ENCODE measurements around the gene ATP13A2.

The ATP13A2 gene

GRCh38 chr1:16999863-17000262 is 11.9 kb downstream of the ATP13A2 start:
- no peak for DNase-seq

GRCh38 chr1:16998589-16998988 is 13.1 kb downstream of the ATP13A2 start:
- no peak for DNase-seq

- no peak for DNase-seq
Observed at GRCh38 chr1:16996845-16997244, 14.9 kb downstream of the ATP13A2 start.

GRCh38 chr1:16993521-16994038 is 18.1 kb downstream of the ATP13A2 start:
- DNase-seq, result no peak

- no peak for DNase-seq
Observed at GRCh38 chr1:16992675-16993074, 19.1 kb downstream of the ATP13A2 start.

- no peak for DNase-seq
Observed at GRCh38 chr1:16992102-16992501, 19.6 kb downstream of the ATP13A2 start.

GRCh38 chr1:16991571-16991970 is 20.2 kb downstream of the ATP13A2 start:
- no peak for DNase-seq

GRCh38 chr1:16989676-16990391 is 21.9 kb downstream of the ATP13A2 start:
- DNase-seq, result no peak

- no peak for DNase-seq
Observed at GRCh38 chr1:16988210-16988609, 23.5 kb downstream of the ATP13A2 start.

- DNase-seq, result no peak
Observed at GRCh38 chr1:16986962-16987361, 24.8 kb downstream of the ATP13A2 start.

- DNase-seq, result no peak
Observed at GRCh38 chr1:16986560-16986959, 25.2 kb downstream of the ATP13A2 start.

- no peak for DNase-seq
Observed at GRCh38 chr1:16986113-16986512, 25.6 kb downstream of the ATP13A2 start.

- no peak for DNase-seq
Observed at GRCh38 chr1:16984717-16985116, 27.0 kb downstream of the ATP13A2 start.

GRCh38 chr1:16983649-16984048 is 28.1 kb downstream of the ATP13A2 start:
- DNase-seq, result no peak

GRCh38 chr1:16982902-16983301 is 28.8 kb downstream of the ATP13A2 start:
- no peak for DNase-seq

- DNase-seq, result no peak
Observed at GRCh38 chr1:16981269-16981849, 30.4 kb downstream of the ATP13A2 start.

- DNase-seq, result no peak
Observed at GRCh38 chr1:16980473-16981268, 31.1 kb downstream of the ATP13A2 start, which contains the start of gene MFAP2. Gene MFAP2, minus strand, starts transcription at chr1:16980620. Its CDS starts 2,347 bp downstream, at chr1:16978273.

- DNase-seq, result no peak
Observed at GRCh38 chr1:16979475-16980327, 32.0 kb downstream of the ATP13A2 start.

- DNase-seq, result no peak
Observed at GRCh38 chr1:16978567-16979474, 32.9 kb downstream of the ATP13A2 start.

- DNase-seq, result no peak
Observed at GRCh38 chr1:16978139-16978538, 33.6 kb downstream of the ATP13A2 start.

- DNase-seq, result no peak
Observed at GRCh38 chr1:16977377-16977776, 34.4 kb downstream of the ATP13A2 start.

- DNase-seq, result no peak
Observed at GRCh38 chr1:16976966-16977365, 34.8 kb downstream of the ATP13A2 start.

Data from CD4-positive, alpha-beta T cell treated with Interleukin-17A for 1 hour (primary cell).